RPMI8226 (cell line): ENCODE data around the gene GPATCH1.
"Not testable (repeated sequence)": the region's sequence is repeated elsewhere in the genome, so short reads cannot be mapped to it uniquely, and the experiment has no call there.

Experiments used
- DNase-seq: peaks from one replicate; pipeline ENCODE4 v3.0.0-alpha.2; 2015

Gene GPATCH1

DNA sequence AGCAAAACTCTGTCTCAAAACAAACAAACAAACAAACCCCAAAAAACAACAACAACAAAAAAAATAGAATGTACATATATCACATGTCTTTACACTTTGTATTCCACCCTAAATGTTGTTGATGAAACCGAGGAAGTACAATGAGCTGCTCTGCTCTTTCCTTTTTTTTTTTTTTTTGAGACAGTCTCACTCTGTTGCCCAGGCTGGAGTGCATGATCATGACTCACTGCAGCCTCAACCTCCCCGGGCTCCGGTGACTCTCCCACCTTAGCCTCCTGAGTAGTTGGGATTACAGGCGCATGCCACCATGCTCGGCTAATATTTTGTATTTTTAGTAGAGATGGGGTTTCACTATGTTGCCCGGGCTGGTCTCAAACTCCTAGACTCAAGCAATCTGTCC is 82.5 kb downstream of the GPATCH1 start:
- DNase-seq, result no peak

DNA sequence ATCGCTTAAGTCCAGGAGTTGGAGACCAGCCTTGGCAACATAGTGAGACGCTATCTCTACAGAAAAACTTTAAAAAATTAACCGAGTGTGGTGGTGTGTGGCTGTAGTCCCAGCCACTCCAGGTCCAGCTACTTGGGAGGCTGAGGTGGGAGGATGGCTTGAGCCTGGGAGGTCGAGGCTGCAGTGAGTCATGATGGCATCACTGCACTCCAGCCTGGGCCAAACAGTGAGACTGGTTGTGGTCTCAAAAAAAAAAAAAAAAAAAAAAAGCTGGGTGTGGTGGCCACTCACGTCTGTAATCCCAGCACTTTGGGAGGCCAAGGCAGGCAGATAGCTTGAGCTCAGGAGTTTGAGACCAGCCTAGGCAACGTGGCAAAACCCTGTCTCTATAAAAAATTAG is 85.1 kb downstream of the GPATCH1 start:
- not testable (repeated sequence) for DNase-seq

GRCh38 chr19:33167438-33167837 is 86.5 kb downstream of the GPATCH1 start:
- no peak for DNase-seq

DNA sequence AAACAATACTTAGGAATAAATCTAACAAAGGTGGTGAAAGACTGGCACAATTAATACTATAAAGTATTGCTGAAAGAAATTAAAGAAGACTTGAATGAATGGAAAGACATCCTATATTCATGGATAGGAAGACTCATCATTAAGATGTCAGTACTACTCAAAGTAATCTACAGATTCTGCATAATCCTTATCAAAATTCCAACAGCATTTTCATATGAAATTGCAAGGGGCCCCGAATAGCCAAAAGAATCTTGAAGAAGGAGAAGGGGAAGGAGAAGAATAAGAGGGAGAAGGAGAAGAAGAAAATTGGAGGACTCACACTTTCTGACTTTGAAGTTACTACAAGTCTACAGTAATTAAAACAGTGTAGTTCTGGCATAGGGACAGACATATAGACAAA is 87.5 kb downstream of the GPATCH1 start:
- no peak for DNase-seq

GRCh38 chr19:33171222-33171795 is 90.3 kb downstream of the GPATCH1 start:
- DNase-seq, result no peak

- no peak for DNase-seq
Observed at GRCh38 chr19:33171916-33172359, 91.0 kb downstream of the GPATCH1 start.

DNA sequence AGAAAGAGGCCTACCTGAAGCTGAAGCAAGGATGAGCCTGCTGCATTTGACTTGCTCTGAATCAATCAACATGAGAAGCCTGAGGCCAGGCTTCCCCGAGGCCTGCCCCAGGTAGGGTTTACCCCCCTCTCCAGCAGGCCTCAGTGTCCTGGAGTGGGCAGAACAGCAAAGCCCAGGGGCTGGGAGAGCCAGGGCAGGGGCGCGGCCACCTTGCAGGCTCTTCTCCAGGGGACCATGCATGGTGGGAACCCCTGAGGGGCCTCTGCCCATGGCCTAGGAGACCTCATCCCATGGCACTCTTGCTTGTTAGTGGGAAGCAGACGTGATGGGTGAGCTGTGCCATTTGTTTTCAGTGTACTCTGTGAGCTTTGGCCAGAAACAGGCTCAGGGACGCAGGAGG is 93.2 kb downstream of the GPATCH1 start:
- no peak for DNase-seq

DNA sequence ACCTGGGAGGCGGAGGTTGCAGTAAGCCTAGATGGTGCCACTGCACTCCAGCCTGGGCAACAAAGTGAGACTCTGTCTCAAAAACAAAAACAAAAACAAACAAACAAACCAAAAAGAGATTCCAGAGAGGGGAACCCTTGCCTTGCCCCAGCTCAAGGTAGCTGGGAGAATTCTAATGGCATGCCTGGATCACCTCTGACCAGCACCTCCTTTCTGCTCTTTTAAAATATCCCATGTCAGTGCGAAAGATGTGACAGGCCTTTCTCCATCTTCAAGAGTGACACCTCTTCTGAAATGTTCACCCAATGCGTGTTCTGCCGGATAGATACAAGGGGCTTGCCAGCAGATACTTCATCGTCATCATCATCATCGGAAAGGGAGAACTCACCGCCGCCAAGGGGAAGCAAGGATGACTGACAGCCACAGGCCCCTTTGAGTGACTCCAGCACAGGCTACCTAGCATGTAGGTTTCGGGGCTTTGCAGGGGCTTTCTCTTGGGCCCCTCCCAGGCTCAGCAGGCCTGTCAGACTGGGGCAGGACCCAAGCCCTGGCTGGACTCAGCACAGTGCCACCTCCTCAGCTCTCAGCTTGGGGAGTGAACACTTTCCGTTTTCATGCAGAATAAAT is 94.3 kb downstream of the GPATCH1 start:
- no peak for DNase-seq

GRCh38 chr19:33175886-33176669 is 95.1 kb downstream of the GPATCH1 start:
- no peak for DNase-seq

GRCh38 chr19:33176670-33177416 is 95.9 kb downstream of the GPATCH1 start:
- DNase-seq, result peak; percentile 95

DNA sequence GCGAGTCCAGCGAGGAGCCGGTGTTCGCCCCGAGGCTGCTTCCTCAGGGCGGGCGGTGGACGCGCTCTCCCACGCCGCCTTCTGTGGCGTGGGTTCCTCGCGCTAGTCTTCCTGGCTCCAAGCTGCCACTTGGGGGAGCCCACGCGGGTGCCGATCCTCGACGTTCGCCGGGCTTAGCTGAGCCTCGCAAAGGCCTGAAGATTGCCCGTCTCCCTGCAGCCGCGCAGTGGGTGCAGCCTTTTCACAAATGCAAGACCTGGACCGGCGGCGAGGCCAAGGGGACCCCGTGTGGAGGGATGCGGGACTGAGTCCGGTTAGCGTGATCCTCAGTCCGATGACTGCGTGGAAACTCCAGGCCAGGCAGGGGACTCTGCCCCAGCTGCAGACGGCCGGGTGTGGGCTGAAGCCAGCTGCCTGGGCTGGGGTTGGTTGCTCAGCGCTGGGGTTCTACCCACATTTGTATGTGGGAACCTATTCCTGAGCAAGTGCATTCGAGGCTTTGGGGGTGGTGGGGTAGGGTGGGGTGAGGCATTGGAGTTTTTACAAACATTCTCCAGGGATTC is 96.5 kb downstream of the GPATCH1 start:
- no peak for DNase-seq
